GM23248 (cell line): Measurements from ENCODE around the gene CHST9. TPM values are rescaled to one million over a fixed set of nuclear protein-coding genes. Genes with fewer than 3 reads are reported as not detected.
"Not testable (repeated sequence)": the region's sequence is repeated elsewhere in the genome, so short reads cannot be mapped to it uniquely, and the experiment has no call there.

ENCODE experiments used
- DNase-seq: peaks from one replicate; pipeline ENCODE4 v3.0.0-alpha.2; 2015
- H2AFZ ChIP-seq: fragments of 200-600 bp; sonication (generic); 2 replicates; pipeline ENCODE4 v1.6.1; 2016; ENCODE audit warnings: antibody characterized with exemption
- H3F3A ChIP-seq: fragments of 200-600 bp; sonication (generic); 2 replicates; pipeline ENCODE4 v1.6.1; 2016; ENCODE audit warnings: mild to moderate bottlenecking, antibody characterized with exemption, mixed run types; ENCODE audit not compliant: insufficient read depth
- H3K27ac ChIP-seq: fragments of 200-600 bp; sonication (generic); 2 replicates; pipeline ENCODE4 v1.5.1; 2016; ENCODE audit warnings: mild to moderate bottlenecking
- H3K27me3 ChIP-seq: fragments of 200-600 bp; sonication (generic); replicated peaks from 2 replicates; pipeline ENCODE4 v1.6.1; 2016; ENCODE audit warnings: mild to moderate bottlenecking; ENCODE audit not compliant: insufficient read depth
- H3K36me3 ChIP-seq: fragments of 200-600 bp; sonication (generic); 2 replicates; pipeline ENCODE4 v1.6.1; 2016; ENCODE audit warnings: low read depth, mild to moderate bottlenecking
- H3K4me1 ChIP-seq: fragments of 200-600 bp; sonication (generic); 2 replicates; pipeline ENCODE4 v1.6.1; 2016; ENCODE audit warnings: mild to moderate bottlenecking; ENCODE audit not compliant: insufficient read depth
- H3K4me2 ChIP-seq: fragments of 200-600 bp; sonication (generic); one replicate; pipeline ENCODE4 v1.6.1; 2016; ENCODE audit warnings: mild to moderate bottlenecking; ENCODE audit not compliant: unreplicated experiment
- H3K4me3 ChIP-seq: fragments of 200-600 bp; sonication (generic); 2 replicates; pipeline ENCODE4 v1.5.1; 2016; ENCODE audit warnings: mild to moderate bottlenecking
- H3K79me2 ChIP-seq: fragments of 200-600 bp; sonication (generic); 2 replicates; pipeline ENCODE4 v1.6.1; 2016; ENCODE audit warnings: mild to moderate bottlenecking; ENCODE audit not compliant: insufficient read depth
- H3K9ac ChIP-seq: fragments of 200-600 bp; sonication (generic); 2 replicates; pipeline ENCODE4 v1.6.1; 2016; ENCODE audit warnings: mild to moderate bottlenecking
- H3K9me2 ChIP-seq: fragments of 200-600 bp; sonication (generic); 2 replicates; pipeline ENCODE4 v1.6.1; 2016; ENCODE audit warnings: mixed run types, mild to moderate bottlenecking, moderate library complexity; ENCODE audit not compliant: insufficient read depth
- H3K9me3 ChIP-seq: fragments of 200-600 bp; sonication (generic); one replicate; pipeline ENCODE4 v1.6.1; 2017; ENCODE audit warnings: low read depth
- H4K20me1 ChIP-seq: fragments of 200-600 bp; sonication (generic); 2 replicates; pipeline ENCODE4 v1.6.0; 2016; ENCODE audit not compliant: insufficient read depth
- EZH2 ChIP-seq: fragments of 200-600 bp; sonication (generic); IDR thresholded peaks from 2 replicates; pipeline ENCODE4 v1.6.1; 2018; ENCODE audit warnings: antibody characterized with exemption, mild to moderate bottlenecking; ENCODE audit not compliant: insufficient read depth, poor library complexity, severe bottlenecking
- EZH2phosphoT487 ChIP-seq: fragments of 200-600 bp; sonication (generic); IDR thresholded peaks from 2 replicates; pipeline ENCODE4 v1.6.1; 2018; ENCODE audit warnings: antibody characterized with exemption, moderate library complexity, mild to moderate bottlenecking, low read depth; ENCODE audit not compliant: insufficient read depth
- WGBS, 2 experiments: methylation state at CpG; one replicate each; pipeline ENCODE4 v1.1.6; 2015 to 2017; ENCODE audit warnings: low lambda C conversion rate in 2 of 2, low coverage in 1 of 2; ENCODE audit errors: missing lambda C conversion rate in 2 of 2; 5-methylcytosine and 5-hydroxymethylcytosine counted together
- in situ Hi-C: fragments of 300-500 bp; cut with MboI; formaldehyde crosslinking; loops from 2 replicates; pipeline ENCODE4 v1.15.0; 2020
- polyA plus RNA-seq: library from polyadenylated mRNA; unstranded; fragments of >200 nt; fragmentation: Nextera tagmentation; extraction: Ambion mirVana; gene quantifications from 2 replicates; pipeline ENCODE4 v1.2.1, GENCODE V29; 2016
- total RNA-seq: library from RNA; depleted of rRNA; stranded (reverse); fragments of >200 nt; shearing (Covaris generic); gene quantifications from 2 replicates; pipeline ENCODE4 v1.2.3, GENCODE V29; 2014

Gene CHST9
- total and polyA plus RNA-seq, 2 experiments from 2014 or later, result not detected

DNA sequence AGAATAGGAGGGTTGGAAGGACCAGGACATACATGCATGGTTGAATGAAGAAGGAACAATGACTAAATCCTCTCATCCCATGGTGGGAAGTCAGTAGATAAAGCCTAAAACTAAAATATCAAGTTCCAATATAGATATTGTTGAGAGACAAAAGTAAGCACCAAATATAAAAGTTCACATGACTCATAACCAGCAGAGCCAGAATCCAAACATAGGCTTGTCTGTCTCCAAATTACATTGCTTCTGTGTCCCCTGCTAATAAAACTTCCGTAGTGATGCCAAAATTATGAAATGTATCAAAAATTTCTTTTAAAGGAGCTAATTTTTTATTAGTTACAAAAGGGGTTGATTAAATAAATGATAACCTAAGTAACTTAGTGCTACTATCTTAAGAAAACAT lies 19.7 kb downstream of the CHST9 start:
- no peak overlapping the region for H3K9ac ChIP-seq
- 0% methylated on average over 1 of the region's 1 CpG for WGBS, 2 experiments
- no peak for TF ChIP-seq EZH2phosphoT487

DNA sequence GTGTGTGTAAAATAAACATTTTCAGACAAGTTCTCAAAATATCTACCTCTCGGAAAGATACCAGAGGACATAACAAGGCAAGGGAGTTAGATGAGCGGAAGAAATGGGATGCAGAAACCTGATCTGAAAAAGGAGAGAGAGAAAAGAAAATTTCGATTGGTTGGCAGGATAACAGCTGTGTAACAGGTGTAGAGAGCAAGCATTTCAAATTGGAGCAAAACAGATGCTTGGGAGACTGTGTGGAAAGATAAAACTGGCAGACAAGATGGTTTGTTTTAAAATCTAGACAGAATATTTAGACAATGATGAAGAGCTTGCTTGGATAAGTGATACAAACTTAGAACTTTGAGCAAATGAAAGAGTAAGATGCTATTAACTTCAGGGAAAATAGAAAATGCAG lies 20.2 kb downstream of the CHST9 start:
- H3K79me2 ChIP-seq, result no peaks in the 10 kb centered on the region
- no peak for DNase-seq
- no peaks in the 10 kb centered on the region for H3K27me3 ChIP-seq
- no peaks in the 10 kb centered on the region for H3F3A ChIP-seq
- 16 to 23% methylated on average over 3 of the region's 3 CpGs for WGBS, 2 experiments
- no peaks in the 10 kb centered on the region for H4K20me1 ChIP-seq
- H3K9me3 ChIP-seq, result no peaks in the 10 kb centered on the region
- no peak overlapping the region for H3K27ac ChIP-seq
- no peak overlapping the region for H2AFZ ChIP-seq
- no peaks in the 10 kb centered on the region for H3K36me3 ChIP-seq
- H3K4me1 ChIP-seq, result no peaks in the 10 kb centered on the region
- H3K4me3 ChIP-seq, result no peak overlapping the region
- in situ Hi-C loops, result no loop called here
- H3K4me2 ChIP-seq, result no peak overlapping the region
- H3K9ac ChIP-seq, result no peak overlapping the region
- no peaks in the 10 kb centered on the region for H3K9me2 ChIP-seq
- TF ChIP-seq EZH2 (no peak), EZH2phosphoT487 (no peak)

More for the DNA sequence above, 19.7 kb downstream of the CHST9 start:
- DNase-seq, result no peak
- H3K4me2 ChIP-seq, result no peak overlapping the region
- in situ Hi-C loops, result no loop called here
- H3K4me1 ChIP-seq, result no peaks in the 10 kb centered on the region
- no peaks in the 10 kb centered on the region for H3K9me2 ChIP-seq
- no peaks in the 10 kb centered on the region for H3K9me3 ChIP-seq
- H4K20me1 ChIP-seq, result no peaks in the 10 kb centered on the region
- H3K4me3 ChIP-seq, result no peak overlapping the region
- no peaks in the 10 kb centered on the region for H3K27me3 ChIP-seq
- no peak overlapping the region for H3K27ac ChIP-seq
- no peak overlapping the region for H2AFZ ChIP-seq
- no peaks in the 10 kb centered on the region for H3F3A ChIP-seq
- H3K79me2 ChIP-seq, result no peaks in the 10 kb centered on the region
- H3K36me3 ChIP-seq, result no peaks in the 10 kb centered on the region

DNA sequence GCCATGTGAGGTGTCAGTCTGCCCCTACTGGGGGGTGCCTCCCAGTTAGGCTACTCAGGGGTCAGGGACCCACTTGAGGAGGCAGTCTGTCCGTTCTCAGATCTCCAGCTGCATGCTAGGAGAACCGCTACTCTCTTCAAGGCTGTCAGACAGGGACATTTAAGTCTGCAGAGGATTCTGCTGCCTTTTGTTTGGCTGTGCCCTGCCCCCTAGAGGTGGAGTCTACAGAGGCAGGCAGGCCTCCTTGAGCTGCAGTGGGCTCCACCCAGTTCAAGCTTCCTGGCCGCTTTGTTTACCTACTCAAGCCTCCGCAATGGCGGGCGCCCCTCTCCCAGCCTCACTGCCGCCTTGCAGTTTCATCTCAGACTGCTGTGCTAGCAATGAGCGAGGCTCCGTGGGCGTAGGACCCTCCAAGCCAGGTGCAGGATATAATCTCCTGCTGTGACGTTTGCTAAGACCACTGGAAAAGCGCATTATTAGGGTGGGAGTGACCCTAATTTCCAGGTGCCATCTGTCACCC lies 21.9 kb downstream of the CHST9 start:
- 52 to 62% methylated on average over 11 to 12 of the region's 12 CpGs for WGBS, 2 experiments
- in situ Hi-C loops, H3F3A ChIP-seq, H4K20me1 ChIP-seq, DNase-seq, H3K27me3 ChIP-seq, H3K36me3 ChIP-seq, H2AFZ ChIP-seq, H3K4me3 ChIP-seq, H3K9me3 ChIP-seq, H3K4me2 ChIP-seq, H3K9ac ChIP-seq, H3K4me1 ChIP-seq, H3K9me2 ChIP-seq, H3K27ac ChIP-seq, H3K79me2 ChIP-seq: not testable (repeated sequence)

DNA sequence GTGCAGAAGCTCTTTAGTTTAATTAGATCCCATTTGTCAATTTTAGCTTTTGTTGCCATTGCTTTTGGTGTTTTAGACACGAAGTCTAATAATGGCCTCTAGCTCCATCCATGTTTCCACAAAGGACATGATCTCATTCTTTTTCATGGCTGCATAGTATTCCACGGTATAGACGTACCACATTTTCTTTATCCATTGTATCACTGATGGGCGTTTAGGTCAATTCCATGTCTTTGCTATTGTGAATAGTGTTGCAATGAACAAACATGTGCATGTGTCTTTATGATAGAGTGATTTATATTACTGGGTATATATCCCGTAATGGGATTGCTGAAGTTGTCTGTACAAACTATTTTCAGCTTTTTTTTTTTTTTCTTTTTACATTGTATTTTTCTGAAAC lies 35.9 kb downstream of the CHST9 start:
- H3K9me2 ChIP-seq, H3K4me1 ChIP-seq, H3K27ac ChIP-seq, H3K9ac ChIP-seq, H4K20me1 ChIP-seq, in situ Hi-C loops, H3K36me3 ChIP-seq, H3K4me3 ChIP-seq, H3K27me3 ChIP-seq, H3K4me2 ChIP-seq, DNase-seq, H3K79me2 ChIP-seq, H3F3A ChIP-seq, H2AFZ ChIP-seq, H3K9me3 ChIP-seq: not testable (repeated sequence)
- 14 to 16% methylated on average over 5 of the region's 5 CpGs for WGBS, 2 experiments

DNA sequence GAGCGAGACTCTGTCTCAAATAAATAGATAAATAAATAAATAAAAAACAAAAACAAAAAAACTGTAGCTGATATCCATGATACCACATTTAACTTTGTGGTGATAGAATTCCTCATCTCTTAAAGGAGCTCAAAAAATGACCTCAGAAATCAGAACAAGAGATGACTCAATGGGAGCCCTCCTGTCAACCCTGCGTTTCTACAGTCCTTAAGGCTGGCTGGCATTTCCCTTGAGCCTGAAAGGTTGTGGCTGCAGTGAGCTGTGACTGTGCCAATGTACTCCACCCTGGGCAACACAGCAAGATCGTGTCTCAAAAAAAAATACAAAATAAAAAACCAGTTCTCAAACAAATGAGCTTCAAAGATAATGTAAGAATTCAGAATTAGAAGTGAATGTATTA lies 40.4 kb downstream of the CHST9 start:
- H3F3A ChIP-seq, result no peaks in the 10 kb centered on the region
- 22 to 24% methylated on average over 3 of the region's 3 CpGs for WGBS, 2 experiments
- no peak for TF ChIP-seq EZH2phosphoT487
- TF ChIP-seq EZH2, result no peak
- no peaks in the 10 kb centered on the region for H3K27me3 ChIP-seq
- no peaks in the 10 kb centered on the region for H3K9me3 ChIP-seq
- no peak overlapping the region for H2AFZ ChIP-seq
- DNase-seq, result no peak
- no peaks in the 10 kb centered on the region for H4K20me1 ChIP-seq
- H3K9me2 ChIP-seq, result no peaks in the 10 kb centered on the region
- no peaks in the 10 kb centered on the region for H3K4me1 ChIP-seq
- no peak overlapping the region for H3K9ac ChIP-seq
- H3K4me2 ChIP-seq, result no peak overlapping the region
- H3K4me3 ChIP-seq, result no peak overlapping the region
- H3K79me2 ChIP-seq, result no peaks in the 10 kb centered on the region
- no peaks in the 10 kb centered on the region for H3K36me3 ChIP-seq
- in situ Hi-C loops, result no loop called here
- no peak overlapping the region for H3K27ac ChIP-seq
